AG04449 (cell line): ENCODE measurements around the gene UBE2B.

Experiments used
- CTCF ChIA-PET: fragments of 350-600 bp; formaldehyde crosslinking; extraction: SDS; loops from one replicate; lab custom pipeline; 2021; ENCODE audit warnings: antibody characterized with exemption; lab: Yijun Ruan, JAX
- POLR2A ChIA-PET: fragments of 400-600, 350-600 bp; formaldehyde crosslinking; extraction: SDS; loops from one replicate; lab custom pipeline; 2020; ENCODE audit warnings: antibody characterized with exemption, inconsistent platforms; lab: Yijun Ruan, JAX
- DNase-seq: peaks from one replicate; pipeline ENCODE4 v3.0.0-alpha.2; 2010; ENCODE audit warnings: low read depth, low spot score
- H3K4me3 ChIP-seq: 2 replicates; pipeline ENCODE4 v1.5.1; 2011; ENCODE audit warnings: low read depth, mild to moderate bottlenecking, control low read depth, low read length
- CTCF ChIP-seq: IDR thresholded peaks from one replicate; pipeline ENCODE4 v1.5.1; 2011; ENCODE audit warnings: mild to moderate bottlenecking, moderate library complexity, low read length, control low read depth, inconsistent platforms; ENCODE audit not compliant: insufficient read depth; ENCODE audit errors: missing control alignments

Gene UBE2B

DNA sequence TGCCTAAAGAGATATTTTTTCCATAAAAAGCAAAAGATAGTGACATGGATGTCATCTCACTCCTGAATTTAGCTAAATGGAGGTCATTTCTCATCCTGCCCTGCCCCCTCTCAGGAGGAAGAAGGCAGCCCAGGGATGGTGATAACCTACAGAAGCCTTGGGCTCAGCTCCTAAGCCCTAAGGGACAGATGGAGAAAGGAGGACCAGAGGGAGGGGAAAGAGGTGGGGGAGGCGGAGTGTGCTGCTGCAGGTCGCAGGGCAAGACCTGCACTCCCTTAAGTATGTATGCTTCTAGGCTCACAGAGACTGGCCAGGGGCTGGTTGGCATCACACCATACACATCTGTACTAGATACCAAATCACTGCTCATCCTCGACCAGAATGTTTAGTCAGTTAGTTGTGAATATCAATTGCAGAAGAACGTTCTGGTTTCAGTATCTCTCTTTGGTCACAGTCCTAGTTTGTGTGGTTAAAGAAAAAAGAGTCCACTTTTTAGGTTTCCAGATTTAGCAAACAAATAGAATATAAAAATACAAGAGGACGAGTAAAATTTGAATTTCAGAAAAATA, 58.7 kb downstream of the UBE2B start:
- TF ChIP-seq CTCF, result no peak
- ChIA-PET CTCF (interaction anchor here (7.3 kb wide), 1 partner anchor 18 kb away, joined by 59 read pairs; the partner anchor contains the start of gene CDKN2AIPNL), POLR2A (no interaction called here)
- H3K4me3 ChIP-seq, result no peak overlapping the region
- DNase-seq, result no peak

- CTCF ChIA-PET, result no interaction called here
Measured at GRCh38 chr5:134432174-134432573, 60.8 kb downstream of the UBE2B start.

DNA sequence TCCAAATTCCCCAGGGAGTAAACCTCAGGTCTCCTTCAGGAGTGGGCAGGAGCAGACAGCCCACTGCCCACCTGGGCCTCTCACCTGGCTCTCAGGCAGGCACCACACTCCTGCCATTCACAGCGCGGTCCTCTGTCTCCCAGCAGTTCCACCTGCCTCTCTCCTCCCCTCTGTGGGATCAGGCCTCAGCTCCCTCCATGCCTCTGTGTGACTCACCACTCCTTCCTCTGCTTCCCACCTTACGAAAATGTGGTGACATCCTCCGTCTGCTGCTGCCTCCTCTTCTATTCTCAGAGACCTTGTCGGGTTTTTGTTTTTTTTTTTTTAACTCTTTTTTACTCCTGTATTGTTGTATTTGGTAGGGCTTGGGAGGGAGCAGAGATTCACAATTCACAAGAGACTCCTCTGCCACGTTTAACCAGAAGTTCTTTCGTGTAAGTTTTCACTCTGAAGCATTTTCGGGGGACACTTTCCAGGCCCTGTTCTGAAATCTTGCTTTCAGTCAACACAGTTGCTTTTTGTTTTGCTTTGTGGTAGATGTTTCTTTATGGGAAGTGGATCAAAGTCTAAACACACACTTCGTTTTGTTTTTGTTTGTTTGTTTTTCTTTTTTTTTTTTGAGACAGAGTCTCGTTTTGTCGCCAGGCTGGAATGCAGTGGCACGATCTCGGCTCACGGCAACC, 61.4 kb downstream of the UBE2B start:
- ChIA-PET POLR2A (no interaction called here), CTCF (interaction anchor here (1.4 kb wide), 1 partner anchor 20 kb away, joined by 3 read pairs; no protein-coding TSS in a partner anchor)
- DNase-seq, result no peak
- no peak overlapping the region for H3K4me3 ChIP-seq
- TF ChIP-seq CTCF, result no peak

More at GRCh38 chr5:134432174-134432573, 60.8 kb downstream of the UBE2B start:
- POLR2A ChIA-PET, result no interaction called here
- no peak overlapping the region for H3K4me3 ChIP-seq
- TF ChIP-seq CTCF, result no peak
- DNase-seq, result no peak

GRCh38 chr5:134435560-134435959, 64.2 kb downstream of the UBE2B start:
- ChIA-PET POLR2A (interaction anchor here (1.0 to 1.5 kb wide), 2 partner anchors 31 to 68 kb away, joined by 6 to 10 read pairs; no protein-coding TSS in a partner anchor), CTCF (interaction anchor here (0.6 kb wide), 2 partner anchors 88 to 302 kb away, joined by 3 read pairs; no protein-coding TSS in a partner anchor)
- no peak for DNase-seq
- no peak overlapping the region for H3K4me3 ChIP-seq
- no peak for TF ChIP-seq CTCF

DNA sequence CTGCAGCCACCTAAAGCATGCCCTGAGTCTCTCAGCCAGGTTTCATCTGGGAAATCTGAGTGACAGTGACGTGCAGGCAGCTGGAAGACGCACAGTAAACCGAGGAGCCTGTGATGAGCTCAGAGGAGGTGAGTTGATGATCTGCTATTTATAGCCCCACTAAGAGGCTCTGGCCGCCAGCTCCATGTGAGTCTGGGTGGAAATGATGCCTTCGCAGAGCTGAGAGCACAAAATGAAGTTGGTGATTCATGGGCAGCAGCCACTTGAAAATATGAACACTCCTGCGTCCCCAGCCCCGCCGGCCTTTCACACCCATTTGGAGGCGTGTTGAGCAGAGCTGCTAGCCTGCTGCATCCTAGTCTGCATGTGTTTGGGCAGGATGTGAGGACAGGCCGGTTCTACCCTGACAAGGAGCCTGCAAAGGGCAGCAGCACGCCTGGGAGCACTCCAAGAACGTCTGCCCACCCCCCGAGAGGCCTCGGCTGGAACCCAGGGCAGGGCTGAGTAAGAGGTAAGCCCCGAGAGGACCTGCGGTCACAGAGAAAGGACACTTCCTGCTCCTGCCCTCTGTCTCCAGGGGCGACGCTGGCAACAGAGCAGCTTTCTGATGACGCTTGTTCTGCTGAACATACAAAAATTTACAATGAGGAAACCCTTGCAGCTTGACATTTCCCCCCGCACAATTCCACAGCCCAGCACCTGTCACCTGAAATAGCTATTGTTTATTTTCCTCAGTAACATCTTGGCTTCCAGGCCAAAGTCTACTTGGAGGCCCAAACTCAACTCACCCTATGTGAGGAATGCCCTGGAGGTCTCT, 65.4 kb downstream of the UBE2B start:
- ChIA-PET POLR2A (interaction anchor here (0.9 to 1.5 kb wide), 4 partner anchors 29 to 91 kb away, joined by 3 to 10 read pairs (median 5); no protein-coding TSS in a partner anchor), CTCF (interaction anchor here (1.0 to 1.2 kb wide), 4 partner anchors 9 to 151 kb away, joined by 3 to 5 read pairs (median 3); no protein-coding TSS in a partner anchor)
- DNase-seq, result peak; percentile 90

More for the DNA sequence above, 65.4 kb downstream of the UBE2B start:
- H3K4me3 ChIP-seq, result peak overlapping the region; percentile 25
- TF ChIP-seq CTCF, result no peak
